ENCODE results near the gene BCL7B. TPM values are rescaled to one million over a fixed set of nuclear protein-coding genes. Genes with fewer than 3 reads are reported as not detected.
"Not testable (repeated sequence)": the region's sequence is repeated elsewhere in the genome, so short reads cannot be mapped to it uniquely, and the experiment has no call there.

Gene BCL7B
- total RNA-seq, 1 experiment from 2014 or later: 56.3 TPM

DNA sequence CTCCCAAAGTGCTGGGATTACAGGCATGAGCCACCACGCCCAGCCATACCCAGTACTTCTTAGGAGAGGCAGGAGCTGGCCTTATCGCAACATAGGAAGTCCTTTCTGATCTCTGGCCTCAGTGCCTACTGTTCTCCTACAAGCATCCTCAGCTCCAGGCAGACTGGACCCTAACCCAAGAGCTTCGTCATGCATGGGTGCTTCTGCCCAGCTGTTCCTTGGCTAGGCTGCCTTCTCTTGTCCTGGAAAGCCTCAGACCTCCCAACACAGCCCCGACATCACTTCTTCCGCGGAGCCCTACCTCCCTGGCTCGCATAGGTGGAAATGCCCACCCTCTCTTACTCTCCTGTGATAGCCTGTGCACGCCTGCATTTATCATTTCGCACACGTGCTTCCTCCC is 15.8 kb downstream of the BCL7B start:
- peaks cover 55% of the 10 kb centered on the region for H3K36me3 ChIP-seq (ENCODE audit: insufficient read depth, low read length, poor library complexity, severe bottlenecking)
- POLR2A ChIA-PET (ENCODE audit: low non-redundant PET): no interaction called here
- BruUV-seq (replicated peaks): no TSS peak

DNA sequence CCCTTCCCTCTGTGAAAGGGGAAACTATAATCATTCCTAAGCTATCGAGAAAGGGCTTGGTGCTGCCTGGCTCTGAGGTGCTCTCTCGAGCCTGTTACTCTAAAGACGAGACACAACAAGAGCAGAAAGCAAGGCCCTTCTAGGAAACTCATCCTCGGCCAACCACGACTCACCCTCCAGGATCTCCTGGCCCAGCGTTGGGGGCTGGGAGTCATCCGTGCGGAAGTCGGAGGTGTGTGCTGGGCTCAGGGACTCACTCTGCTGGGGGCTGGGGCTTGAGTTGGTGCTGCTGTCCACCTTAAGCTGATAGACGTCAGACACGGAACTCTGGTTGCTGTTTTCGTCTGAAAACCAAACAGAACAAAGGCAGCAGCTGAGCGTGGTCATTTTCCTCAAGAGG is 17.8 kb downstream of the BCL7B start:
- CTCF ChIA-PET: no interaction called here
- Histone ChIP-seq H3K27me3 (replicated peaks; ENCODE audit: insufficient read depth, low read depth, low read length, poor library complexity) (no peaks in the 10 kb centered on the region), H3K4me1 (ENCODE audit: insufficient read depth, low read length, poor library complexity, severe bottlenecking) (no peaks in the 10 kb centered on the region), H3K4me3 (ENCODE audit: low read depth, low read length, poor library complexity, severe bottlenecking) (no peak overlapping the region), H3K36me3 (ENCODE audit: insufficient read depth, low read length, poor library complexity, severe bottlenecking) (peaks cover 63% of the 10 kb centered on the region), H3K27ac (ENCODE audit: low read depth, low read length, poor library complexity, severe bottlenecking) (no peak overlapping the region), H3K9me3 (ENCODE audit: low read depth, low read length, poor library complexity, severe bottlenecking) (no peaks in the 10 kb centered on the region)
- no peak for DNase-seq (ENCODE audit: low spot score)
- TF ChIP-seq CTCF (conservative IDR thresholded peaks at IDR 0.05; ENCODE audit: low read depth, low read length) (no peak), EZH2 (IDR thresholded peaks at IDR 0.05; ENCODE audit: borderline replicate concordance, low read depth, low read length, poor library complexity, severe bottlenecking) (no peak)
- intact Hi-C loops (cut with micrococcal nuclease; ENCODE audit: unreplicated experiment): no loop called here
- no TSS peak for BruUV-seq (replicated peaks)
- POLR2A ChIA-PET (ENCODE audit: low non-redundant PET): no interaction called here

More for the DNA sequence above, 15.8 kb downstream of the BCL7B start:
- no peak overlapping the region for H3K27ac ChIP-seq (ENCODE audit: low read depth, low read length, poor library complexity, severe bottlenecking)
- CTCF ChIA-PET: no interaction called here
- H3K27me3 ChIP-seq (replicated peaks; ENCODE audit: insufficient read depth, low read depth, low read length, poor library complexity): no peaks in the 10 kb centered on the region
- H3K9me3 ChIP-seq (ENCODE audit: low read depth, low read length, poor library complexity, severe bottlenecking): no peaks in the 10 kb centered on the region
- no peak for DNase-seq (ENCODE audit: low spot score)
- H3K4me1 ChIP-seq (ENCODE audit: insufficient read depth, low read length, poor library complexity, severe bottlenecking): no peaks in the 10 kb centered on the region
- no peak overlapping the region for H3K4me3 ChIP-seq (ENCODE audit: low read depth, low read length, poor library complexity, severe bottlenecking)
- intact Hi-C loops (cut with micrococcal nuclease; ENCODE audit: unreplicated experiment): no loop called here
- no peak for TF ChIP-seq CTCF (conservative IDR thresholded peaks at IDR 0.05; ENCODE audit: low read depth, low read length)

- H3K4me1 ChIP-seq (ENCODE audit: insufficient read depth, low read length, poor library complexity, severe bottlenecking); H3K27ac ChIP-seq (ENCODE audit: low read depth, low read length, poor library complexity, severe bottlenecking); H3K4me3 ChIP-seq (ENCODE audit: low read depth, low read length, poor library complexity, severe bottlenecking); H3K27me3 ChIP-seq (replicated peaks; ENCODE audit: insufficient read depth, low read depth, low read length, poor library complexity); H3K9me3 ChIP-seq (ENCODE audit: low read depth, low read length, poor library complexity, severe bottlenecking); intact Hi-C loops (cut with micrococcal nuclease; ENCODE audit: unreplicated experiment); CTCF ChIA-PET; DNase-seq (ENCODE audit: low spot score); BruUV-seq (replicated peaks); POLR2A ChIA-PET (ENCODE audit: low non-redundant PET): not testable (repeated sequence)
- H3K36me3 ChIP-seq (ENCODE audit: insufficient read depth, low read length, poor library complexity, severe bottlenecking): peaks cover 61% of the 10 kb centered on the region
These were observed 19.0 kb downstream of the BCL7B start for GRCh38 chr7:73538510-73538909.

DNA sequence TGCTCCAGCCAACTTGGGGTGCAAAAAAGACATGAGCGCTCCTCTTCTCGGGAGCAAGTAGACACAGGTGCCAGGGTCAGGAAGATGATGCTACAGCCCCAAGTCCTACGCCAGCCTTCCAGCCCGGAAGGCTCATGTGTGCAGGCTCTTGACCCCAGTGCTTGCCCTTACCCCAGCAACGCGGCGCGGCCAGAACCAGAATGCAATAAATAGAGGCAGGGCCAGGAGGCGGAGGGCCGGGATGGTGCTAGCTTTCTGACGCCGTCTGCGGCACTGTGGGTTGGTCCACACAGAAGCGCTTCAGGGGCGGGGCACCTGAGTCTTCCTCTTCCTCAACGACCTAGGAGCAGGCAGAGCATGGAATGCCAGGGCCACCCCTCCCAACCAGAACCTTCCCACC is 20.4 kb downstream of the BCL7B start:
- CTCF ChIA-PET: no interaction called here
- no peak for TF ChIP-seq EZH2 (IDR thresholded peaks at IDR 0.05; ENCODE audit: borderline replicate concordance, low read depth, low read length, poor library complexity, severe bottlenecking)
- no peak for TF ChIP-seq CTCF (conservative IDR thresholded peaks at IDR 0.05; ENCODE audit: low read depth, low read length)
- H3K9me3 ChIP-seq (ENCODE audit: low read depth, low read length, poor library complexity, severe bottlenecking): no peaks in the 10 kb centered on the region
- intact Hi-C loops (cut with micrococcal nuclease; ENCODE audit: unreplicated experiment): no loop called here
- no peaks in the 10 kb centered on the region for H3K27me3 ChIP-seq (replicated peaks; ENCODE audit: insufficient read depth, low read depth, low read length, poor library complexity)
- POLR2A ChIA-PET (ENCODE audit: low non-redundant PET): no interaction called here
- no peaks in the 10 kb centered on the region for H3K4me1 ChIP-seq (ENCODE audit: insufficient read depth, low read length, poor library complexity, severe bottlenecking)
- no peak overlapping the region for H3K4me3 ChIP-seq (ENCODE audit: low read depth, low read length, poor library complexity, severe bottlenecking)
- H3K27ac ChIP-seq (ENCODE audit: low read depth, low read length, poor library complexity, severe bottlenecking): no peak overlapping the region
- no TSS peak for BruUV-seq (replicated peaks)
- peaks cover 49% of the 10 kb centered on the region for H3K36me3 ChIP-seq (ENCODE audit: insufficient read depth, low read length, poor library complexity, severe bottlenecking)
- DNase-seq (ENCODE audit: low spot score): no peak

All from A673 (cell line).